RPMI7951 (cell line): ENCODE measurements around the gene KRTAP5-8. TPM values are rescaled to one million over a fixed set of nuclear protein-coding genes. Genes with fewer than 3 reads are reported as not detected.
"Not testable (repeated sequence)": the region's sequence is repeated elsewhere in the genome, so short reads cannot be mapped to it uniquely, and the experiment has no call there.

Source experiments
- DNase-seq: peaks from one replicate; pipeline ENCODE4 v3.0.0-alpha.2; 2012; ENCODE audit warnings: low read depth
- total RNA-seq: library from RNA; depleted of rRNA; stranded (reverse); fragments of >200 nt; shearing (Covaris generic); gene quantifications from 2 replicates; pipeline ENCODE4 v1.2.3, GENCODE V29; 2014

The KRTAP5-8 gene
- total RNA-seq, 1 experiment from 2014 or later: not detected

- no peak for DNase-seq
Observed at GRCh38 chr11:71507102-71507501, 30.7 kb upstream of the KRTAP5-8 start.

- no peak for DNase-seq
Observed at GRCh38 chr11:71518506-71519471, 19.0 kb upstream of the KRTAP5-8 start.

GRCh38 chr11:71519546-71519945 lies 18.3 kb upstream of the KRTAP5-8 start:
- DNase-seq: no peak

GRCh38 chr11:71525188-71525937 lies 12.5 kb upstream of the KRTAP5-8 start:
- no peak for DNase-seq

GRCh38 chr11:71525938-71526495 lies 11.8 kb upstream of the KRTAP5-8 start:
- DNase-seq: no peak

GRCh38 chr11:71526796-71527575 lies 10.8 kb upstream of the KRTAP5-8 start, which contains the start of gene KRTAP5-7:
TSS of gene KRTAP5-7 (plus strand) at chr11:71527267. CDS start at chr11:71527301, 34 bp downstream.
- not testable (repeated sequence) for DNase-seq

- DNase-seq: no peak
Observed at GRCh38 chr11:71527576-71528210, 10.1 kb upstream of the KRTAP5-8 start.

- DNase-seq: no peak
Observed at GRCh38 chr11:71530602-71531001, 7.2 kb upstream of the KRTAP5-8 start.

- DNase-seq: no peak
Observed at GRCh38 chr11:71532036-71532610, 5.7 kb upstream of the KRTAP5-8 start.

GRCh38 chr11:71534711-71535608 lies 2.9 kb upstream of the KRTAP5-8 start:
- DNase-seq: not testable (repeated sequence)

GRCh38 chr11:71535825-71536224 lies 2.0 kb upstream of the KRTAP5-8 start:
- DNase-seq: no peak

- no peak for DNase-seq
Observed at GRCh38 chr11:71537537-71537936, 288 bp upstream of the KRTAP5-8 start.

GRCh38 chr11:71538666-71538990 lies 803 bp downstream of the KRTAP5-8 start:
- no peak for DNase-seq

- DNase-seq: no peak
Observed at GRCh38 chr11:71539017-71539416, 1.2 kb downstream of the KRTAP5-8 start.

- DNase-seq: not testable (repeated sequence)
Observed at GRCh38 chr11:71539971-71540370, 2.1 kb downstream of the KRTAP5-8 start.

GRCh38 chr11:71540521-71541304 lies 2.9 kb downstream of the KRTAP5-8 start:
- DNase-seq: not testable (repeated sequence)

GRCh38 chr11:71542382-71542781 lies 4.6 kb downstream of the KRTAP5-8 start:
- DNase-seq: no peak

- no peak for DNase-seq
Observed at GRCh38 chr11:71542879-71543777, 5.3 kb downstream of the KRTAP5-8 start.
